Glutamatergic neuron (in vitro differentiated cells): ENCODE results near the gene RGS9. TPM values are rescaled to one million over a fixed set of nuclear protein-coding genes. Genes with fewer than 3 reads are reported as not detected.

ENCODE experiments used
- DNase-seq: peaks from one replicate; pipeline ENCODE4 v3.0.0; 2022
- H3K27ac Mint-ChIP-seq: one replicate; pipeline ENCODE4 v1.8.0; 2020; ENCODE audit warnings: mild to moderate bottlenecking, mixed read lengths, inconsistent platforms; ENCODE audit not compliant: unreplicated experiment
- H3K27me3 Mint-ChIP-seq: one replicate; pipeline ENCODE4 v1.8.0; 2020; ENCODE audit warnings: mild to moderate bottlenecking, moderate library complexity, mixed read lengths, inconsistent platforms; ENCODE audit not compliant: unreplicated experiment
- H3K36me3 Mint-ChIP-seq: one replicate; pipeline ENCODE4 v1.8.0; 2020; ENCODE audit warnings: mild to moderate bottlenecking, mixed read lengths, inconsistent platforms; ENCODE audit not compliant: unreplicated experiment
- H3K4me1 Mint-ChIP-seq: one replicate; pipeline ENCODE4 v1.8.0; 2020; ENCODE audit warnings: mild to moderate bottlenecking, low read depth, mixed read lengths, inconsistent platforms; ENCODE audit not compliant: unreplicated experiment
- H3K4me3 Mint-ChIP-seq: one replicate; pipeline ENCODE4 v1.8.0; 2020; ENCODE audit warnings: mild to moderate bottlenecking, mixed read lengths, inconsistent platforms; ENCODE audit not compliant: unreplicated experiment
- H3K9me3 Mint-ChIP-seq: one replicate; pipeline ENCODE4 v1.8.0; 2020; ENCODE audit warnings: mild to moderate bottlenecking, moderate library complexity, mixed read lengths, inconsistent platforms; ENCODE audit not compliant: unreplicated experiment
- CTCF ChIP-seq: fragments of 200-600 bp; sonication (generic); IDR thresholded peaks from one replicate; pipeline ENCODE4 v1.5.0; 2021; ENCODE audit not compliant: partially characterized antibody, unreplicated experiment
- total RNA-seq: library from RNA; stranded (reverse); fragmentation: NEBNext Ultra II Directional; extraction: Animal tissue kit (Norgen Biotek cat#: 25700); gene quantifications from one replicate; pipeline ENCODE4 v1.2.1, GENCODE V29; 2021; ENCODE audit not compliant: unreplicated experiment

RGS9 gene
- total RNA-seq, 1 donor from 2014 or later = 2.4 TPM

- no peak for DNase-seq
- no peak overlapping the region for H3K27ac Mint-ChIP-seq
- no peak overlapping the region for H3K4me3 Mint-ChIP-seq
- H3K27me3 Mint-ChIP-seq = peaks cover 2% of the 10 kb centered on the region
- TF ChIP-seq CTCF = no peak
- no peaks in the 10 kb centered on the region for H3K4me1 Mint-ChIP-seq
- no peaks in the 10 kb centered on the region for H3K36me3 Mint-ChIP-seq
- H3K9me3 Mint-ChIP-seq = no peaks in the 10 kb centered on the region
These were observed 91.8 kb downstream of the RGS9 start for GRCh38 chr17:65228734-65229620.

- H3K4me1 Mint-ChIP-seq = no peaks in the 10 kb centered on the region
- H3K27me3 Mint-ChIP-seq = peaks cover 2% of the 10 kb centered on the region
- H3K4me3 Mint-ChIP-seq = no peak overlapping the region
- no peak for DNase-seq
- no peak overlapping the region for H3K27ac Mint-ChIP-seq
- TF ChIP-seq CTCF = no peak
- H3K36me3 Mint-ChIP-seq = no peaks in the 10 kb centered on the region
- no peaks in the 10 kb centered on the region for H3K9me3 Mint-ChIP-seq
These were observed 92.4 kb downstream of the RGS9 start for GRCh38 chr17:65229621-65229995.

- H3K27ac Mint-ChIP-seq = no peak overlapping the region
- no peaks in the 10 kb centered on the region for H3K4me1 Mint-ChIP-seq
- TF ChIP-seq CTCF = no peak
- no peaks in the 10 kb centered on the region for H3K36me3 Mint-ChIP-seq
- peaks cover 2% of the 10 kb centered on the region for H3K27me3 Mint-ChIP-seq
- no peaks in the 10 kb centered on the region for H3K9me3 Mint-ChIP-seq
- DNase-seq = no peak
- no peak overlapping the region for H3K4me3 Mint-ChIP-seq
These were observed 92.9 kb downstream of the RGS9 start for GRCh38 chr17:65230040-65230439.

- H3K36me3 Mint-ChIP-seq = no peaks in the 10 kb centered on the region
- DNase-seq = no peak
- no peak overlapping the region for H3K27ac Mint-ChIP-seq
- H3K9me3 Mint-ChIP-seq = no peaks in the 10 kb centered on the region
- H3K4me1 Mint-ChIP-seq = no peaks in the 10 kb centered on the region
- H3K4me3 Mint-ChIP-seq = no peak overlapping the region
- TF ChIP-seq CTCF = no peak
- H3K27me3 Mint-ChIP-seq = peaks cover 2% of the 10 kb centered on the region
These were observed 93.9 kb downstream of the RGS9 start for GRCh38 chr17:65231086-65231485.

- no peak for TF ChIP-seq CTCF
- peaks cover 2% of the 10 kb centered on the region for H3K27me3 Mint-ChIP-seq
- no peaks in the 10 kb centered on the region for H3K9me3 Mint-ChIP-seq
- H3K4me1 Mint-ChIP-seq = no peaks in the 10 kb centered on the region
- no peak overlapping the region for H3K27ac Mint-ChIP-seq
- H3K36me3 Mint-ChIP-seq = no peaks in the 10 kb centered on the region
- peak; percentile 67 for DNase-seq
- no peak overlapping the region for H3K4me3 Mint-ChIP-seq
These were observed 94.6 kb downstream of the RGS9 start for GRCh38 chr17:65231662-65232335.
